ENCODE results near the gene PARVB.

PARVB gene

DNA sequence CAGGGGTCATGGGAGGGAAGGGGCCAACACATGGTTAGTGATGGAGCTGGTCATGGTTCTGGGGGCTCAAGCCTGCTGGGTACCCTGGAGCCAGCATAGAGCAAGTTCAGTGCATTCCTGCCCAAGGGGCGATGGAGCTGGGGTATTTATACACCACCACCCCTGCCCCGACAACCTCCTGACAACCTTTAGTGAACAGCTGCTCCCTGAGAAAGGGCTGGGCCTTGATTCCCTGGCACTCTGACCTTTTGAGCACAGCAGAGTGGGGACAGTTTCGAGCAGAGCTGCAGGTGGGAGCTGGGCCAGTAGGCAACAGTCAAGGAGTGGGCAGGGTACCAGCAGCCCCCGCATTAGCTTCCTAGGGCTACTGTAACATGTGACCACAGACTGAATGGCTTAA is 162.6 kb downstream of the PARVB start:
- no peak for DNase-seq

DNA sequence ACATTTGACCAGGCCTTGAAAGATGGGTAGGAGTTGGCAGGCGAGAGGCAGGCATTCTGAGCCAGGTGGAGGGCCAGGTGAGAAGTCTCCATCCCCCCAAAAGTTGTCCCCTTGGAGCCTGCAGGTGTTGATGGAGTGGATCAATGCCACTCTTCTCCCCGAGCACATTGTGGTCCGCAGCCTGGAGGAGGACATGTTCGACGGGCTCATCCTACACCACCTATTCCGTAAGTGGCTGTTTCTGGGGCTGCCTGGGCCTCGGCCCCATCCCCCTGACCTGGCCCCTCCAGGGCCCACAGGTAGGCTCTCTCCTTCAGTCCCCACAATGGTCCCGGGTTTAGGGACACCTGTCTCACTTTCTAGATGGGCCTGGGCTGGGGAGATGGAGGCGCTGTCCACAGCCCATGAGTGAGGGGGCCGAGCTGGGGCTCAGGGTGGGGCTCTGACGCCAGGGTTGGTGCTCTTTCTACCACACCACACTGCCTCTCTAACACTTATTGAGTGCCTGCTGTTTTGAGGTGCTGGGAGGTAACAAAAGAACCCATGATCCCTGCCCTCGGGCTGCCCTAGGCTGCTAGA is 163.6 kb downstream of the PARVB start:
- no peak for DNase-seq

DNA sequence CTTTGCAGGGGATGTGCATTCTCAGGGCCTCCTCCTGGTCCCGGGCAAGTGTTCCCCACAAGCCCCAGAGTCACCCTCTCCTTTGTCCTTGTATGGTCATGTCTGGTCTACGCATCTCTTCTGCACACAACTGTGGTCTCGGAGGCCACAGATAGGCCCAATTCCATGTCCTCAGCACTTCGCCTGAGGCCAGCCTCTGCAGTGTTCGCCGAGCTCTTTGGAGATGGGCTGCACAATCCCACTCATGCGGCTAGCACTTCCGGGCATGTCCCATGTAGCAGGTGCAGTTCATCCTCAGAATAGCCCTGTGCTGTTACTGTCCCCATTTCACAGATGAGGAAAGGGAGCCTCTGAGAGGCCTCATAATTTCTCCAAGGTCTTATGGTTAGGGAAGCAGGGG is 164.2 kb downstream of the PARVB start:
- DNase-seq: no peak

DNA sequence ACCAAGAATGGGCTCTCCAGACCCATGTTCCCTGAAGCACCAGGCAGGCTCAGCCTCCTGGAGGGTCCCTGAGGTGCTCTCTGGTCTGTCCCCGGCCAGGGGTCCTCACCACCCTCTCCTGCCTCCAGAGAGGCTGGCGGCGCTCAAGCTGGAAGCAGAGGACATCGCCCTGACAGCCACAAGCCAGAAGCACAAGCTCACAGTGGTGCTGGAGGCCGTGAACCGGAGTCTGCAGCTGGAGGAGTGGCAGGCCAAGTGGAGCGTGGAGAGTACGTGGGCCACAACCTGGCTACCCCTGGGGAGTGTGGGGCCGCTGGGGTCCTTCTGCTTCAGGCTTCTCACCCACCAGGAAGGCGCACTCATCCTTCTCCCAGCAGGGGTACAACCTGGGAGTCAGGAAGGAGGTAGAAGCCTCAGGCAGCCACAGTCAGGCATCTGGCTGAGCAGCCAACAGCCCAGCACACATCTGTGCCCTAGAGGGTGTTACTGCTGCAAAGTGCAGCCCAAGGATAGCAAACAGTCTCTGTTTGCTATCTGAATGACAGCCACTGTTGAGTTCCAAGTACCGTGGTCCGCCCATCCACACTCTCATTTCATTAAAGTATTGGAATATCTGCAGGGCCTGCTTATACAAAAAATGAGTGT is 165.0 kb downstream of the PARVB start:
- DNase-seq: no peak

DNA sequence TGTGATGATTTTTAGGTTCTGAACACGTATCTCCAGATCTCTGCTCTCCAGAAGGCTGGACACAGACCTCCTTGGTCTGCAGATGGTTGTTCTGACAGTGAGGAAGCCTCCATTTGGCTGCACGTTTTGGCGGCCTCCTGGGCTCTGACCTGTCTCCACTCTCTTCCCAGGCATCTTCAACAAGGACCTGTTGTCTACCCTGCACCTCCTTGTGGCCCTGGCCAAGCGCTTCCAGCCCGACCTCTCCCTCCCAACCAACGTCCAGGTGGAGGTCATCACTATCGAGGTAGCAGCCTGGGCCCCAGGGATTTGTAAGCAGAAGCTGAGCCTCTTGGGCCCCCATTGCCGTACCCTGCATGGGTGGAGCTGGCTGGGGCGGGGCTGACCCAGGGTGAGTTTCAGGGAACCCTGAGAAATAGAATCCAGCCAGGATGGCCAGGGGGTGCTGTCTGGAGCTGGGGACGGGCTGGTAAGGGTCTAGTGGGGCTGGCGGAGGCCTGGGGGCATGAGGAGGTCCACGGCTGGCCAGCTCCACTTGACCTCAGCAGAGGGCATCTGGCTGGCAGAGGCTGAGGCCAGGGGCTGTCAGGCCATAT is 166.4 kb downstream of the PARVB start:
- no peak for DNase-seq

DNA sequence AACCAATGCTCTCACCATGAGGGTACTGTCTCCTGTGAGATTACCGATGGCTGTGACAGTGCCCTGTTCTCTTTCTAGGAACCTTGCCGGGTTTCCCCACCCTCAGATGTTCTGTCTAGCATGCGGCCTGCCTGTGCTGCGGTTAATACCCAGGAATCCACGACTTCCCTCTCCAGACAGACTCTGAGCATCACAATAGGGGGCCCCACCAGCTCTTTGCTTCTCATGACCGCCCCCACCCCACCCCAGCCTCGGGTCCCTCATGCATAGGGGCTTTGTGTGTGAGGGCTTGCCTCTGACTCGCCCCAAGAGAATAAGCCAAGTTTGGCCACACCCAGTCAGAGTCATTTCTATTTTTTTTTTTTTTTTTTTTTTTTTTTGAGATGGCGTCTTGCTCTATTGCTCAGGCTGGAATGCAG is 166.9 kb downstream of the PARVB start:
- no peak for DNase-seq

DNA sequence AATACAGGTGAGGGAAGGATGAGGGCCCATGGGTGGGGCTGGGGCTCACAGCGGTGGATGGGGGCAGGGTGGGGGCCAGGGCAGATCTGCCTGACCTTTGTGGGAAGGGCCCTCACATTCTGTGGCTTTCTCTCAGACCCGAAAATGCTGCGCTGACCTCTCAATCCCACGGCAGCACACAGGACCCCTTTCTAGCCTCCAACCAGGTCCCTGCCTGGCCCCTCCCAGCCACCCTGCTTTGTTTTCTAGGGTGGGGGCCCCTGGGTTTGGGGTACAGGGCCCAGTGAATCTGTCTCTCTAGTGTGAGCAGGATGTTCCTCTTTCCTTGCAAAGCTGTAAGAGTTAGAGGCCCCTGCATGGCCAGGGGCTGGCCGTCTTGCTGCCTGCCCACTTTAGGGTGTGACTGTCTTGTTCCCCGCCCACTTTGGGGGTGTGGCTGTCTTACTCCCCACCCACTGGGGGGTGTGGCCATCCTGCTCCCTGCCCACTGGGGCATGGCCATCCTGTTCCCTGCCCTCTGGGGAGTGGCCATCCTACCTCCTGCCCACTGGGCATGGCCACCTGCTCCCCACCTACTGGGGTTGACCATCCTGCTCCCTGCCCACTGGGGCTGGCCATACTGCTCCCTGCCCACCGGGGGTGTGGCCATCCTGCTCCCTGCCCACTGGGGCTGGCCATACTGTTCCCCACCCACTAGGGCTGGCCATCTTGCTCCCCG is 168.2 kb downstream of the PARVB start:
- peak; percentile 27 for DNase-seq

DNA sequence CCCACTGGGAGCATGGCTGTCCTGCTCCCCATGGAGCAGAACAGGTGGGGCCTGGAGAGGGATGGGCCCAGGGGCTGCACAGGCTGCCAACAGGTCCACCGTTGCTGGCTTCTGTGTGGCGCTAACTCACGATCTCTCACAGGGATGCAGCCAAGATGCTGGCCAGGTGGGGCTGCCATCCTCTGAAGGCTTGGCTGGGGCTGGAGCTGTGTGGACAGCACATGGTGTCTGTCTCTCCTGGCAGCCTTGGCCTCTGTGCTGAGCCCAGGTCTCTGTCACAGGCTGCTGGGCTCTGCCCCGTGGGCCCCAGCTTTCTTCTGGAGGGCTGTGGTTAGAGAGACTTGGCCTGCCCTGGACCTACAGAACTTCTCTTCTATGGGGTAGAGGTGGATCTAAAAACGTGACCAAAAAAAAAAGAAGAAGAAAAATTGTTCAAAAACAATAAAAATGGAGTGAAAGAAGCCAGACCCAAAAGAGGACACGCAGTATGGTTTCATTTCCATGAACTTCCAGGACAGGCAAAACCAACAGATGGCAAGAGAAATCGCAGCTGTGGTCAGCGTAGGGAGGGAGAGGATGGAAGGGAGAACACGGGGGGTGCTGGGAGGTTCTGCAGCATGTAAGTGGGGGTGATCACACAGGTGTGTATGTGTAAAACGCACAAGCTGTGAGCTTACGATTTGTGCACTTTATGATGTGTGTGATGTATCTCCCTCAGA is 168.9 kb downstream of the PARVB start:
- DNase-seq: no peak

DNA sequence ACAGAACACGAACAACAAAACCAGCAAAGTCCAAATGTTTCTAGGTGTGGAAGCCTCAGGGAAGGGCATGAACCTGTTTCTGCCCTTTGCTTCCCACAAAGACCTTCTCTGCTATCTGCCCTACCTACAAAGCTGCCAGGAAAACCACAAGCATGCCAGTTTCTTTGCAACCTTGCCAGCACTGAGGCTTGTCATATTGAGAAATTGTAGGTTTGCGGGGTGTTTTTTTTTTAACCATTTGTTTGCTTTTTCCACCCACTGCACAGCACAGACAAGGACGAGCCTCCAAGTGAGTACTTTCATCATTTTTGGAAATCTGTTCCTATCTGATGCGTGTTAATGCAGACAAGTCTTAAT is 169.4 kb downstream of the PARVB start:
- no peak for DNase-seq

DNA sequence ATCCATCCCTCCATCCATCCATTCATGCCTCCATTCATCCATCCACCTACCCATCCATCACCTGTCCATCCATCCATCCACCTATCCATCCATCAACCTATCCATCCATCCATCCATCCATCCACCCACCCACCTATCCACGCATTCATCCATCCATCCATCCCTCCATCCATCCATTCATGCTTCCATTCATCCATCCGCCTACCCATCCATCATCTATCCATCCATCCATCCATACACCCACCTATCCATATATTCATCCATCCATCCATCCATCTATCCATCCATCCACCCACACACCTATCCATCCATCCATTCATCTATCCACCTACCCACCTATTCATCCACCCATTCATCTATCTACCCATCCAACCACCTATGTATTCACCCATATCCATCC is 170.5 kb downstream of the PARVB start:
- no peak for DNase-seq

DNA sequence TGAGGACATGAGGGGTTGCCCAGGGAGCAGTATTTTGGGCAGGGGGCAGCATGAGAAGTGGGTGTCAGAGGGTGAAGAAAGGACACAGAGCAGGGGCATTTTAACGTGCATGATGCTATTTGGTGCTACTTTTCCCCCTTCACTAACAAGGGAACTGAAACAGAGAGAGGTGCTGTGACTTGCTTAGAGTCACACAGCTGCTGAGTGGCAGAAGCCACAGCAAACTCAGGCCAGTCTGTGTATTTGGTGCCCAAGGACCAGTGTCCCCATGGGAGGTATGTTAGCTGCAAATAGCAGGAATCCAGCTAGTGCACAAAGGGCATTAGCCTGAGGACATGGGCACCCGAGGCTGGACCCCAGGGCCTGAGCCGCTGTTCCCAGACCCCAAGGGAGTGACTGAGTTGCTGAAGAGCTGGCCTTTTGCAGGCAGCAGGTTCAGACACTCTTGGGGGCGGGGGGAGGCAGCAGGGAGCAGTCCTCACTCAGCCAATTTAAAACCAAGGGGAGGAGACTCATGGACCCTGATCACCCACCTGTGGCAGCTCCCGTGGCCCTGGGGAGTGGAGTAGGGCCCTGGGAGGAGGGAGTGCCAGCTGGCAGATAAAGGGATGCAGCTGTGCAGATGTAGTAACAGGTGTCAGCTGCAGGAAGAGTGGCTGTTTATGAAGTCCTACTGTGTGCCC is 171.2 kb downstream of the PARVB start:
- no peak for DNase-seq

DNA sequence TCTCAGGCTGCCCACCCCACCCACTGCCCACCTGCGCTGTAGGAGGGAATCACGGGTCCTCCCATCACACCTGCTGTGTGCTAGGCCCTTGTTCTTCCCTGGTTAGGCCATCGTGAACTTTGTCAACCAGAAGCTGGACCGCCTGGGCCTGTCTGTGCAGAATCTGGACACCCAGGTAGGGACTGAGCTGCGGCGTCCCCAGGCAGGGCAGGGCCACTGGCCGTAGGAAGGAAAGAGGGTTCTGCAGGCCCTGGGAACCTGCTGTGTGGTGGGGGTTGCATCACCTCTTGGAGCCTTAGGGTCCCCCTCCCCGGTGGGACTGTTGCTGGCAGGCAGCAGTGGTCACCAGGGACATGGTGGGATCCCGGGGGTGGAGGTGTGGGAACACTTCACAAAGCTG is 172.1 kb downstream of the PARVB start:
- DNase-seq: no peak

DNA sequence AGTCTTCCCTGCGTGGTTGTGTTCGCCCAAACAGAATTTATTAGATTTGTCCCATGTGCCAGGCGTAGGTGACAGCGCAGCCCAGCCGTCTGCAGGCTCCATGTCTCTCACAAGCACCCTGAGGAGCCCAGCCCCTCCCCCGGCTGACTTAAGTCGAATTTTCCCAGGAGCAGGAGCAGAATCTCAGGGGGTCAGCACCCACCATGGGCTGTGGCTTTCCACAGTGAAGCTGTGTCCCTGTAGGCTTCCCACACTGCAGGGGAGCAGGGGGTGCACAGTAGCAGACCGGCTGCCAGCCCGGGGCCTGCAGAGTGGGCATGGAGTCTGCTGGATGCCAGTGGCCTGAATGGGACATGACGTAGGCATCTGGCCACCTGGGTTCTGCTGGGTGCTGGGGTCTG is 172.6 kb downstream of the PARVB start:
- no peak for DNase-seq

DNA sequence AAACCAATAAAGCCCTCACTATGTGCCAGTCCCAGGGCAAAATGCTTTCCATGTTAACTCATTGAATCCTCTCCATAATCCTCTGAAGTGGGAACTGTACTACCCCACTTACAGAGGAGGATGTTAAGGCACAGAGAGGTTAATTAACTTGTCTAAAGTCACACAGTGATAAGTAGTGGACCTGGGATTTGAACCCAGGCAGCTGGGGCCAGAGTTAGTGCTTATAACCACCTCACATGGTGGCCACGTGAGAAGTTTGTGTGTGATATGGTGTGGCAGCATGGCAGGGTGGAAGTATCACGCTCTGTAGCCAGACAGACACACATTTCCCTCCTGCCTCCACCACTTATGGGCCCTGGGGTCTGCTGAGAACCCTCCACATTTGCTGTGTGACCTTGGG is 173.2 kb downstream of the PARVB start:
- DNase-seq: no peak

DNA sequence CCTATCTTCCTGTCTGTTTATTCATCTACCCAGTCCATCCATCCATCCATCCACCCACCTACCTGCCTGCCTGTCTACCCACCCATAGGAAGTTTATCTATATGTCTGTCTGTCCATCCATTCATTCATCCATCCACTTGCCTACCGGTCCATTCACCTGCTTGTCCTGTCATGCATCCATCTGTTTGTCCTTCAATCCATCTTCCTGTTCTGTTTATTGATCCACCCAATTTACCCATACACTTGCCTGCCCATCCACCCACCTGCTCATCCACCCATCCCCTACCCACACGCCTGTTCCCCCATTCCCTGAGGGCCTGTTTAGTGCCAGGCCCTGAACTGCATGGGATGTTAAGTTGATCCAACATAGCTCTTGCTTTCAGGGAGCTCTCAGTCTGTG is 175.1 kb downstream of the PARVB start:
- DNase-seq: no peak

DNA sequence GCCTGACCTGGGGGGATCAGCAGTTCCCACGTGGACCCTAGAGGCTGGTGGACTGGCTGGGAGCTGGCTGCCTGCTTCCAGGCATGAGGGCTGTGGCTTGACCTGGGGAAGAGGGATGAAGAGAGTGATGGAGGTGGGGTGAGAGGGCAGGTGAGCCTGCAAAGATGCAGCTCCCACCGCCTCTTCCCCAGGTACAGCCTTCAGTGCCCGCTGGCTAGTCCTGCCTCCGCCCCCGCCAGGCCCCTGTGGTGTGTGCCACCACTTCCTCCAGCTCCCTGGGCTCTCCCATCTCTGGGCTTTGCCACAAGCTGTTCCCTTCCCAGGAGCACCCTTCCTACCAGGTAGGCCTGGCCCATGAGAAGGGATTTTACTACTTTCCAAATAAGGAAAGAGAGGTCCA is 175.8 kb downstream of the PARVB start:
- DNase-seq: no peak

DNA sequence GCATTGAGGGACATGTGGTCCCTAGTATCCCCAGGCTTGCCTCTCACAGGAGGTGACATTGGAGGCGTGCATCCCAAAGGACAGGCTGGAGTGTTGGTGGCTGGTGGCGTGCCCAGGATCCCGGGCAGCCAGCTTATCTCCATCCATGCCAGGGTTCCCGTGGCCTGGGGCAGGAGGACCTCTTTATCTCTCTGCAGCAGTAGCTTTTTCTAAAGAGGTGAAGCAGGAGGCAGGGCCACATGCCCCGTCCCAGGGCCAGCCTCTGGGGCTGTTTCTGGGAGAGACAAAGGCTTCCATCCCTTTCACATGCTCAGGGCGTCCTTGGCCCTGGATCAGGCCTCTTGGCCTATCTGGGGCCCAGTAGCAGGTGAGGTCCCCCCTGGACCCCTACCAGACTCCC is 176.3 kb downstream of the PARVB start:
- DNase-seq: no peak

DNA sequence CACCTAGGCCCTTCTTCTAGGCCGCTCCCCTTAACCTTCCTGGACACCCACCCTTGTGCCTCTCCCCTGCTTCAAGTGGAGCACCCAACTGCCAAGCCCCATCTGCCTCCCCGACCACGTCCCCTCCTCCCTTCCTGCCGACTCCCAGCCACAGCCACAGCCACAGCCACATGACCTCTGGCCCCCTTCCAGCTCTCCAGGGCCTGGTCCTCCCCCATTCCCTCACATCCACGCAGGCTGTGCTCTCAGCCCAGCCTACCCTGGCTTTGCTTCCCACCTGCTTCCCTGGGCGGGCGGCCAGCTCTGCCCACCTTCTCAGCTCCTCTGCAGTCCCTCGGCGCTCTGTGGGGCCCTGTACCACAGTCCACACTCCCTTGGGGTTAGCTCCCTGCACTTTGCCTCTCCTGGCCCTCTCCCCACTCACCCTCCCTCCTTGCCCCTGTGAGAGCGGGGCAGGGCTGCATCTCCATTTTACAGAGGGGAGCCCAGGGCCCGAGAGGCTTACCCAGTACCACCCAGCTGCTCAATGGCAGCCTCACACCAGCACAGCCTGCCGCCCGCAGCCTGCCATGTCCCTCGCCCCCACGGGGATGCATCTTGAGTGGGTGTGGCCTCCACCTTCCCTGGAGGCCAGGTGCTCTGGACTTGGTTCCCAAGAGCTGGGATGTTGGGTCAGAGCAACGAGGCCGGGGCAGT is 176.9 kb downstream of the PARVB start:
- DNase-seq: no peak

DNA sequence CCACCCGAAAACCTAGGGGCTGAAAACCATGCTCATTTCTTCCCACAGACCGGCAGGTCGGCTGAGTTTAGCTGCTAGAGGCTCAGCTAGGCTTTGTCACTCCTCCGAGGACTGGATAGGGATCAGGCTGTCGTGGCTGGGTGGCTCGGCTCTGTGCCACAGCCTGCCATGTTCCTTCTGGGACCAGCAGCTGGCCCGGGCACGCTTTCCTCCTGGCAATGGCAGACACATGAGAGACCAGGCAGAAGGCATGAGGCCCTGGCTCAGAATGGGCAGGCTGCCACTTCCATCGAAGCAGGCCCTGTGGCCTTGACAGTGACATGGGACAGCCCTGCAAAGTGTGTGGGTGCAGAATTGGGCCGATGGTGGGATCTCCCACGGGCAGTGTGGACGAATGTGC is 177.6 kb downstream of the PARVB start:
- DNase-seq: no peak

DNA sequence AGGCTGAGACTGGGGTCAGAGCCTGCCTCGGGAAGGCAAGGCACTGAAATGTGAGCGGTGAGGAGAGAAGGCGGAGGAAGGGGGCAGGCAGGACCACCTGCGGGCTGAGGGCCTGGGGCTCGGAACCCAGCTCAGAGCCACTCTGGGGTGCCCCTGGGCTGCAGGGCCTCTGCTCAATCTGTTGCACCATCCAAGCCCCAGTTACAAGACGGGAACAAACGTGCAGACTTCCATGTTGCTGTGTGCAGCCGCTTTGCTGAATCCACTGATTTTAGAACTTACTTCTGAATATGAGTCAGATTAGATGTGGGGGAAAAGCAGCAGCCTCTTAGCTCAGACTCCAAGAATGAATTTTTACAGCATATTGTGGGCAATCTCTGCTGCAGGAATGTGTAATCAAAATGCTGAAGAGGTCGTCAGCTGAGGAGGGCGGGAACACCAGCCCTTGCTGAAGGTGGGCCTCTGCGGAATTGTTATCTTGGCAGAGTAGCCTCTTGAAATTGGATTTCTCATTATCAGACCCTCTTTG is 178.2 kb downstream of the PARVB start:
- DNase-seq: no peak

DNA sequence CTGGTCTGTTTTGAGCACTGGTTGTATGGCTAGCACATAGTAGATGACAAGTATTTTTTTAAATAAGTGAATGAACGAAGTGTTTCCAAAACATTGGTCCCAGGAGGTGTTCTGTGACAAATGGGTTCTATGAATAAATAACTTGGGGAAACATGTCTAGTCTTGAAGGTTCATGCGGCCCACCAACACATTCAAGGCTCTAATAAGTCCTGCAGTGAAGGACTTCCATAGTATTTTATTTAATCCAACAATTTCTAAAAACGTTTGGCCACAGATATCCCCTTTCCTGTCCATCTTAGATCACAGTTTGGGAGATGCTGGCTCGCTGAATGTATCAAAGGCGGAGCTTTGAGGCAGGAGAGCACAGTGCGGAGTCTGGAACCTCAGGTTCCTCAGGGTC is 179.1 kb downstream of the PARVB start:
- no peak for DNase-seq
